Prostate gland (tissue), 2 donors: ENCODE data around the gene ARHGAP24. TPM values are rescaled to one million over a fixed set of nuclear protein-coding genes. Genes with fewer than 3 reads are reported as not detected.

Source experiments
- DNase-seq: peaks from one replicate; pipeline ENCODE4 v3.0.0-alpha.2; 2019; ENCODE audit warnings: low spot score
- H3K27ac ChIP-seq, 2 donors: fragments of 200-600 bp; sonication (generic); 2 replicates each; pipeline ENCODE4 v1.5.1; 2017 to 2019
- H3K27me3 ChIP-seq: fragments of 200-600 bp; sonication (generic); replicated peaks from 2 replicates; pipeline ENCODE4 v1.5.1; 2019; ENCODE audit not compliant: insufficient read depth
- H3K36me3 ChIP-seq, 2 donors: fragments of 200-600 bp; sonication (generic); 1 replicate in 1 of 2; 2 replicates in 1 of 2; pipeline versions ENCODE4 v1.5.1 to v1.8.1; 2017 to 2019
- H3K4me1 ChIP-seq: fragments of 200-600 bp; sonication (generic); replicated peaks from 2 replicates; pipeline ENCODE4 v1.5.1; 2019
- H3K4me3 ChIP-seq, 2 donors: fragments of 200-600 bp; sonication (generic); 2 replicates each; pipeline ENCODE4 v1.5.1; 2017 to 2019
- H3K9me3 ChIP-seq: fragments of 200-600 bp; sonication (generic); 2 replicates; pipeline ENCODE4 v1.5.1; 2017
- CTCF ChIP-seq, 4 experiments: fragments of 200-600 bp in 2 of 4; fragments of 450-650 bp in 2 of 4; sonication (generic) in 2 of 4; IDR thresholded peaks; 1 replicate in 3 of 4; 2 replicates in 1 of 4; pipeline ENCODE4 v1.5.1; 2016 to 2019; ENCODE audit warnings: antibody characterized with exemption in 4 of 4, mild to moderate bottlenecking in 2 of 4, moderate library complexity in 2 of 4
- POLR2A ChIP-seq: fragments of 450-650 bp; IDR thresholded peaks from one replicate; pipeline ENCODE4 v1.6.1; 2016; ENCODE audit warnings: antibody characterized with exemption, mild to moderate bottlenecking
- POLR2AphosphoS5 ChIP-seq: sonication (generic); formaldehyde crosslinking; IDR thresholded peaks from one replicate; pipeline ENCODE4 v1.6.1; 2017; ENCODE audit warnings: antibody characterized with exemption
- WGBS: methylation state at CpG from one replicate; pipeline ENCODE4 v1.1.5; 2018; 5-methylcytosine and 5-hydroxymethylcytosine counted together
- intact Hi-C: fragments of 100-400 bp; cut with DNase I; formaldehyde crosslinking; loops from one replicate; pipeline ENCODE4 v1.14.2; 2022
- total RNA-seq, 2 donors: library from RNA; depleted of rRNA; stranded (reverse); fragments of >200 nt; gene quantifications; one replicate each; pipeline ENCODE4 v1.1.0, GENCODE V29; 2016

Gene ARHGAP24
- total RNA-seq, 2 donors from 2014 or later, result 6.7 to 7.4 TPM

GRCh38 chr4:85932500-85933290 lies 457.7 kb downstream of the ARHGAP24 start:
- Histone ChIP-seq H3K27me3 (no peaks in the 10 kb centered on the region), H3K4me3 (no peak overlapping the region), H3K36me3 (no peaks in the 10 kb centered on the region), H3K4me1 (no peaks in the 10 kb centered on the region), H3K27ac (no peak overlapping the region), H3K9me3 (no peaks in the 10 kb centered on the region)
- no peak for DNase-seq
- intact Hi-C loops, result no loop called here
- TF ChIP-seq CTCF (IDR thresholded peaks at IDR 0.05) (no peak), POLR2A (no peak), POLR2AphosphoS5 (no peak)
- 32% methylated on average over 18 of the region's 18 CpGs for WGBS

GRCh38 chr4:85933291-85933640 lies 458.3 kb downstream of the ARHGAP24 start:
- Histone ChIP-seq H3K27ac (no peak overlapping the region), H3K4me3 (no peak overlapping the region), H3K9me3 (no peaks in the 10 kb centered on the region), H3K27me3 (no peaks in the 10 kb centered on the region), H3K4me1 (no peaks in the 10 kb centered on the region), H3K36me3 (no peaks in the 10 kb centered on the region)
- no peak for DNase-seq
- intact Hi-C loops, result no loop called here
- no peak for TF ChIP-seq POLR2AphosphoS5
- TF ChIP-seq CTCF (IDR thresholded peaks at IDR 0.05), result no peak
- TF ChIP-seq POLR2A, result no peak
- whole genome bisulfite sequencing, result 92% methylated on average over 3 of the region's 3 CpGs

DNA sequence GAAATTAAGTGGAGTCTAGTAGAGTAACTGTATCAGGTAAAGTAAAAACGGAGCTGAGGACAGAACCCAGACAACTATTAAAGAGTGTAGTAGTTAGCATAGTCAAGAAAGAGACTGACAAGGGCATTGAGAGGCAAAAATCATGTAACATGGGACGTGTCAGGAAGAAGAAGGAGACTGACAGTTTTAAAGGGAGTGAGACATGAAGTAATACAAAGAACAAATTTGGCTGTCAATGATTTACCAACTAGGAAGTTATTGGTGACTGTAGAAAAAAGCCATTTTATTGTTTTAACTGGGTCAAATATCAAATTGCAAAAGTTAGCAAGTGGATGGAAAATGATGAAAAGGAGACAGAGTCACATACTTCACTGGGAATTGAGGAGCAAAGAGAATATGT lies 462.6 kb downstream of the ARHGAP24 start:
- Histone ChIP-seq H3K4me3 (no peak overlapping the region), H3K4me1 (no peaks in the 10 kb centered on the region), H3K27ac (no peak overlapping the region), H3K9me3 (no peaks in the 10 kb centered on the region), H3K27me3 (no peaks in the 10 kb centered on the region), H3K36me3 (no peaks in the 10 kb centered on the region)
- 65% methylated on average over 2 of the region's 2 CpGs for WGBS
- TF ChIP-seq CTCF (IDR thresholded peaks at IDR 0.05), result no peak
- DNase-seq, result no peak
- intact Hi-C loops, result no loop called here

- H3K9me3 ChIP-seq, result no peaks in the 10 kb centered on the region
- H3K4me3 ChIP-seq, result no peak overlapping the region
- no peaks in the 10 kb centered on the region for H3K4me1 ChIP-seq
- no peaks in the 10 kb centered on the region for H3K27me3 ChIP-seq
- no peak for DNase-seq
- WGBS, result 85% methylated on average over 5 of the region's 5 CpGs
- TF ChIP-seq POLR2AphosphoS5 (no peak), CTCF (IDR thresholded peaks at IDR 0.05) (no peak), POLR2A (no peak)
- H3K36me3 ChIP-seq, result no peaks in the 10 kb centered on the region
- no peak overlapping the region for H3K27ac ChIP-seq
- intact Hi-C loops, result no loop called here
Observed at GRCh38 chr4:85938062-85938461, 463.1 kb downstream of the ARHGAP24 start.

DNA sequence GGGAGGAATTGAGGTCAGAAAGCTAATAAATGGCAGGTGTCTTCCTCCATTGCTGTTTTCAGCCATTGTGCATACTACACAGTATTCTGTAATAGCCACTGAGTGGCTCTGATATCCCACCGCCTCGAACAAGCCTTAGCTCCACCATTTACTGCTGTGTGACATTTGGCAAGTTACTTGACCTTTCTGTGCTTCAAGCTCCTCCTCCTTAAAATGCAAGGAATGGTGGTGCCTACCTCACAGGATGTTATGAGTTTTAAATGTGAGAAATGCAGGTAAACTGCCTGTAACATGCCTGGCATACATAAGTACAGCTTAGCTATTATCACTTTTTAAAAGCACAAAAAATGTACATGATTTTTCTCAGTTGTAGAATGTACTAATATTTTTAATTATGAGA lies 464.0 kb downstream of the ARHGAP24 start:
- TF ChIP-seq CTCF (IDR thresholded peaks at IDR 0.05) (no peak), POLR2A (no peak), POLR2AphosphoS5 (no peak)
- no peak overlapping the region for H3K4me3 ChIP-seq
- no peaks in the 10 kb centered on the region for H3K36me3 ChIP-seq
- no peaks in the 10 kb centered on the region for H3K4me1 ChIP-seq
- no peaks in the 10 kb centered on the region for H3K9me3 ChIP-seq
- 95% methylated on average over 2 of the region's 2 CpGs for WGBS
- no peak for DNase-seq
- no peak overlapping the region for H3K27ac ChIP-seq
- intact Hi-C loops, result no loop called here
- H3K27me3 ChIP-seq, result no peaks in the 10 kb centered on the region
